ENCODE data around the gene VMP1. TPM values are rescaled to one million over a fixed set of nuclear protein-coding genes. Genes with fewer than 3 reads are reported as not detected.
"Not testable (repeated sequence)": the region's sequence is repeated elsewhere in the genome, so short reads cannot be mapped to it uniquely, and the experiment has no call there.

The VMP1 gene
- total RNA-seq, 1 experiment from 2014 or later, result 236 TPM

- TSS peak; percentile 21 for BruUV-seq (replicated peaks)
- H3F3A ChIP-seq (ENCODE audit: insufficient read depth, low read depth), result peaks cover 82% of the 10 kb centered on the region
- peak overlapping the region; percentile 65 for H3K4me2 ChIP-seq
These were observed 145.9 kb downstream of the VMP1 start for GRCh38 chr17:59853168-59853918.

GRCh38 chr17:59853919-59854729 is 146.7 kb downstream of the VMP1 start:
- Histone ChIP-seq H3K4me1 (replicated peaks; ENCODE audit: insufficient read depth) (peaks cover 91% of the 10 kb centered on the region), H3F3A (ENCODE audit: insufficient read depth, low read depth) (peaks cover 77% of the 10 kb centered on the region), H3K4me3 (peak overlapping the region; percentile 12; the same call in 1 of the 2 replicates), H3K27ac (peak overlapping the region; percentile 98), H3K4me2 (peak overlapping the region; percentile 65), H3K79me2 (ENCODE audit: low read depth) (peaks cover 16% of the 10 kb centered on the region; the same call in 1 of the 2 replicates)
- not testable (repeated sequence) for H3K27me3 ChIP-seq (ENCODE audit: insufficient read depth, low read depth); H2AFZ ChIP-seq; H3K9me2 ChIP-seq (ENCODE audit: insufficient read depth); H3K36me3 ChIP-seq (ENCODE audit: low read depth); H3K9me3 ChIP-seq (ENCODE audit: insufficient read depth, low read depth); H4K20me1 ChIP-seq (ENCODE audit: insufficient read depth); BruUV-seq (replicated peaks); DNase-seq
- intact Hi-C loops (cut with micrococcal nuclease; ENCODE audit: unreplicated experiment), result loop anchor here (1.0 kb wide), 3 partner anchors 11 to 68 kb away; no protein-coding TSS in a partner anchor
- ChIA-PET POLR2A (ENCODE audit: unreplicated experiment) (interaction anchor here (0.6 to 1.0 kb wide), 8 partner anchors 9 to 462 kb away, joined by 3 to 39 read pairs (median 6); no protein-coding TSS in a partner anchor), CTCF (interaction anchor here (0.6 to 1.4 kb wide), 4 partner anchors 10 to 111 kb away, joined by 3 to 9 read pairs (median 7); no protein-coding TSS in a partner anchor)

More at GRCh38 chr17:59853168-59853918, 145.9 kb downstream of the VMP1 start:
- H3K27me3 ChIP-seq (ENCODE audit: insufficient read depth, low read depth), result no peaks in the 10 kb centered on the region
- POLR2A ChIA-PET (ENCODE audit: unreplicated experiment), result interaction anchor here (0.6 to 1.1 kb wide), 10 partner anchors 10 to 462 kb away, joined by 3 to 39 read pairs (median 4); partner anchors contain the start of gene TUBD1
- H3K4me3 ChIP-seq, result peak overlapping the region; percentile 12; the same call in 1 of the 2 replicates
- DNase-seq, result peak; percentile 92 to 100
- H3K36me3 ChIP-seq (ENCODE audit: low read depth), result no peaks in the 10 kb centered on the region
- H3K4me1 ChIP-seq (replicated peaks; ENCODE audit: insufficient read depth), result peaks cover 91% of the 10 kb centered on the region
- peak overlapping the region; percentile 98 for H3K27ac ChIP-seq
- no peak overlapping the region for H2AFZ ChIP-seq
- CTCF ChIA-PET, result interaction anchor here (0.6 to 1.4 kb wide), 6 partner anchors 10 to 151 kb away, joined by 3 to 9 read pairs (median 6); no protein-coding TSS in a partner anchor
- H3K9me2 ChIP-seq (ENCODE audit: insufficient read depth), result no peaks in the 10 kb centered on the region
- no peaks in the 10 kb centered on the region for H3K9me3 ChIP-seq (ENCODE audit: insufficient read depth, low read depth)
- H4K20me1 ChIP-seq (ENCODE audit: insufficient read depth), result no peaks in the 10 kb centered on the region
- intact Hi-C loops (cut with micrococcal nuclease; ENCODE audit: unreplicated experiment), result loop anchor here (1.0 kb wide), 3 partner anchors 10 to 67 kb away; no protein-coding TSS in a partner anchor
- H3K79me2 ChIP-seq (ENCODE audit: low read depth), result peaks cover 20% of the 10 kb centered on the region
- peak; percentile 83 for TF ChIP-seq CTCF (conservative IDR thresholded peaks at IDR 0.05)
- no peak for TF ChIP-seq EZH2 (IDR thresholded peaks at IDR 0.05; ENCODE audit: low read depth)

- Histone ChIP-seq H3K9me3 (ENCODE audit: insufficient read depth, low read depth) (no peaks in the 10 kb centered on the region), H3K4me3 (no peak overlapping the region), H3K27me3 (ENCODE audit: insufficient read depth, low read depth) (no peaks in the 10 kb centered on the region), H3K27ac (peak overlapping the region; percentile 98), H3F3A (ENCODE audit: insufficient read depth, low read depth) (peaks cover 71% of the 10 kb centered on the region), H3K4me2 (peak overlapping the region; percentile 65), H3K36me3 (ENCODE audit: low read depth) (no peaks in the 10 kb centered on the region), H3K4me1 (replicated peaks; ENCODE audit: insufficient read depth) (peaks cover 69% of the 10 kb centered on the region), H4K20me1 (ENCODE audit: insufficient read depth) (no peaks in the 10 kb centered on the region), H2AFZ (no peak overlapping the region), H3K79me2 (ENCODE audit: low read depth) (peaks cover 10% of the 10 kb centered on the region; the same call in 1 of the 2 replicates), H3K9me2 (ENCODE audit: insufficient read depth) (no peaks in the 10 kb centered on the region)
- ChIA-PET POLR2A (ENCODE audit: unreplicated experiment) (interaction anchor here (0.5 to 1.2 kb wide), 6 partner anchors 8 to 335 kb away, joined by 3 to 18 read pairs (median 5); no protein-coding TSS in a partner anchor), CTCF (interaction anchor here (0.6 to 1.5 kb wide), 4 partner anchors 103 to 297 kb away, joined by 3 to 10 read pairs (median 5); no protein-coding TSS in a partner anchor)
- no TSS peak for BruUV-seq (replicated peaks)
- intact Hi-C loops (cut with micrococcal nuclease; ENCODE audit: unreplicated experiment), result no loop called here
- peak in 1 of 2 experiments; percentile 81 for DNase-seq
- TF ChIP-seq EZH2 (IDR thresholded peaks at IDR 0.05; ENCODE audit: low read depth) (no peak), CTCF (conservative IDR thresholded peaks at IDR 0.05) (no peak)
These were observed 149.7 kb downstream of the VMP1 start for GRCh38 chr17:59856859-59857794.

Measured in PC-9 (cell line).